HEK293 (cell line): ENCODE results near the gene LPP.
A peak's percentile ranks its signal among the peaks of the same experiment; 100 is the strongest.

ENCODE experiments used
- CTCF ChIA-PET: fragments of 350-600 bp; formaldehyde crosslinking; extraction: SDS; loops from one replicate; lab custom pipeline; 2021; ENCODE audit warnings: antibody characterized with exemption; lab: Yijun Ruan, JAX
- POLR2A ChIA-PET: fragments of 300-600 bp; formaldehyde crosslinking; extraction: SDS; loops from one replicate; lab custom pipeline; 2020; ENCODE audit warnings: antibody characterized with exemption, inconsistent platforms; lab: Yijun Ruan, JAX
- H3K27ac ChIP-seq: fragments of 200-500 bp; sonication (Bioruptor generic); 2 replicates; pipeline ENCODE4 v1.5.1; 2014; ENCODE audit warnings: low read depth, low read length, control low read depth, inconsistent platforms; ENCODE audit errors: extremely low read depth
- H3K36me3 ChIP-seq, 2 experiments: fragments of 200-500 bp in 1 of 2; sonication (Bioruptor generic) in 1 of 2; 1 replicate in 1 of 2; 2 replicates in 1 of 2; pipeline ENCODE4 v1.5.1; 2014 to 2017; ENCODE audit warnings: inconsistent platforms in 2 of 2, low read length in 2 of 2; ENCODE audit not compliant: control insufficient read depth in 2 of 2, insufficient read depth in 1 of 2
- H3K4me1 ChIP-seq: fragments of 200-500 bp; sonication (Bioruptor generic); 2 replicates; pipeline ENCODE4 v1.5.1; 2014; ENCODE audit warnings: mild to moderate bottlenecking, low read length, inconsistent platforms; ENCODE audit not compliant: control insufficient read depth, insufficient read depth
- H3K4me3 ChIP-seq: 2 replicates; pipeline ENCODE4 v1.5.1; 2011; ENCODE audit warnings: low read depth, mild to moderate bottlenecking, control low read depth, low read length, moderate library complexity
- H3K9me3 ChIP-seq: fragments of 200-500 bp; sonication (Bioruptor generic); 2 replicates; pipeline ENCODE4 v1.5.1; 2014; ENCODE audit warnings: low read depth, low read length, inconsistent platforms; ENCODE audit not compliant: control insufficient read depth, insufficient read depth
- GLI2 ChIP-seq: fragments of 450-650 bp; formaldehyde crosslinking; IDR thresholded peaks from 2 replicates; pipeline ENCODE4; 2017; ENCODE audit warnings: missing biosample characterization, missing genetic modification characterization, low read depth, borderline replicate concordance
- KLF8 ChIP-seq: fragments of 450-650 bp; formaldehyde crosslinking; IDR thresholded peaks from 2 replicates; pipeline ENCODE4 v1.5.1; 2016; ENCODE audit warnings: missing biosample characterization, missing genetic modification characterization
- ZFP3 ChIP-seq: fragments of 450-650 bp; formaldehyde crosslinking; IDR thresholded peaks from 2 replicates; pipeline ENCODE4 v1.5.1; 2016; ENCODE audit warnings: low read depth, missing biosample characterization, missing genetic modification characterization
- ZNF155 ChIP-seq: fragments of 450-650 bp; formaldehyde crosslinking; IDR thresholded peaks from 2 replicates; pipeline ENCODE4 v1.5.1; 2016; ENCODE audit warnings: missing biosample characterization, missing genetic modification characterization
- ZNF202 ChIP-seq: fragments of 450-650 bp; formaldehyde crosslinking; IDR thresholded peaks from 2 replicates; pipeline ENCODE4 v1.5.1; 2016; ENCODE audit warnings: missing biosample characterization, missing genetic modification characterization, borderline replicate concordance
- ZNF221 ChIP-seq: fragments of 450-650 bp; formaldehyde crosslinking; IDR thresholded peaks from 2 replicates; pipeline ENCODE4 v1.5.1; 2017; ENCODE audit warnings: missing biosample characterization, missing genetic modification characterization, borderline replicate concordance
- ZNF23 ChIP-seq: fragments of 450-650 bp; formaldehyde crosslinking; IDR thresholded peaks from 2 replicates; pipeline ENCODE4 v1.5.1; 2016; ENCODE audit warnings: missing biosample characterization, missing genetic modification characterization, borderline replicate concordance
- ZNF266 ChIP-seq: fragments of 450-650 bp; formaldehyde crosslinking; IDR thresholded peaks from 2 replicates; pipeline ENCODE4 v1.5.1; 2016; ENCODE audit warnings: missing biosample characterization, missing genetic modification characterization, low read depth
- ZNF354C ChIP-seq: fragments of 450-650 bp; formaldehyde crosslinking; IDR thresholded peaks from 2 replicates; pipeline ENCODE4 v1.5.1; 2016; ENCODE audit warnings: missing biosample characterization, missing genetic modification characterization, low read depth, borderline replicate concordance
- ZNF366 ChIP-seq: fragments of 450-650 bp; formaldehyde crosslinking; conservative IDR thresholded peaks from 2 replicates; pipeline ENCODE4 v1.5.1; 2016; ENCODE audit warnings: missing biosample characterization, missing genetic modification characterization
- ZNF501 ChIP-seq: fragments of 450-650 bp; formaldehyde crosslinking; IDR thresholded peaks from 2 replicates; pipeline ENCODE4 v1.5.1; 2016; ENCODE audit warnings: missing biosample characterization, missing genetic modification characterization
- ZNF621 ChIP-seq: fragments of 450-650 bp; formaldehyde crosslinking; IDR thresholded peaks from 2 replicates; pipeline ENCODE4 v1.5.1; 2017; ENCODE audit warnings: missing biosample characterization, missing genetic modification characterization
- ZNF623 ChIP-seq: fragments of 450-650 bp; formaldehyde crosslinking; IDR thresholded peaks from 2 replicates; pipeline ENCODE4 v1.5.1; 2016; ENCODE audit warnings: missing biosample characterization, missing genetic modification characterization
- TF ChIP-seq, protein P1 (sequence below): fragments of 450-650 bp; formaldehyde crosslinking; conservative IDR thresholded peaks from 2 replicates; pipeline ENCODE4 v1.5.1; 2016; ENCODE audit warnings: low read depth, missing biosample characterization, missing genetic modification characterization

The LPP gene

DNA sequence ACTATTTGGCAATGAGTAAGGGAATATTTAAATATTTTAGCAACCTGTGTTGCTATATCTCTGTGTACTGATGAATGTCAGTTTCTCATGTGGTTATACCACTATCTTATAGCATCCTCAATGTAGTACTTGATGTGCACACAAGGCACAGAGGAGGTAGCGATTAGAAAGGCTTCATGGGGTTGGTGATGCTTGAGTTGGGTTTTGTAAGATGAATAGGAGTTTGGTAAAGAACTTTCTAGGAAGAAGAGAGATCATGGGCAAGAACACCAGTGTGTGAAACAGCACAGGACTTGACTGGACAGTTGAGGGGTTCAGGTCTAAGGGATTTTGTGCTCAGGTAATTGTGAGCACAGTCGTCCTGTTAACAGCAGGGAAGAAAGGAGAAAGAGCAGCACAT is 38.1 kb downstream of the LPP start:
- peak; percentile 88 for TF ChIP-seq ZFP3 (tag by site-specific recombination)
- TF ChIP-seq, protein P1, sequence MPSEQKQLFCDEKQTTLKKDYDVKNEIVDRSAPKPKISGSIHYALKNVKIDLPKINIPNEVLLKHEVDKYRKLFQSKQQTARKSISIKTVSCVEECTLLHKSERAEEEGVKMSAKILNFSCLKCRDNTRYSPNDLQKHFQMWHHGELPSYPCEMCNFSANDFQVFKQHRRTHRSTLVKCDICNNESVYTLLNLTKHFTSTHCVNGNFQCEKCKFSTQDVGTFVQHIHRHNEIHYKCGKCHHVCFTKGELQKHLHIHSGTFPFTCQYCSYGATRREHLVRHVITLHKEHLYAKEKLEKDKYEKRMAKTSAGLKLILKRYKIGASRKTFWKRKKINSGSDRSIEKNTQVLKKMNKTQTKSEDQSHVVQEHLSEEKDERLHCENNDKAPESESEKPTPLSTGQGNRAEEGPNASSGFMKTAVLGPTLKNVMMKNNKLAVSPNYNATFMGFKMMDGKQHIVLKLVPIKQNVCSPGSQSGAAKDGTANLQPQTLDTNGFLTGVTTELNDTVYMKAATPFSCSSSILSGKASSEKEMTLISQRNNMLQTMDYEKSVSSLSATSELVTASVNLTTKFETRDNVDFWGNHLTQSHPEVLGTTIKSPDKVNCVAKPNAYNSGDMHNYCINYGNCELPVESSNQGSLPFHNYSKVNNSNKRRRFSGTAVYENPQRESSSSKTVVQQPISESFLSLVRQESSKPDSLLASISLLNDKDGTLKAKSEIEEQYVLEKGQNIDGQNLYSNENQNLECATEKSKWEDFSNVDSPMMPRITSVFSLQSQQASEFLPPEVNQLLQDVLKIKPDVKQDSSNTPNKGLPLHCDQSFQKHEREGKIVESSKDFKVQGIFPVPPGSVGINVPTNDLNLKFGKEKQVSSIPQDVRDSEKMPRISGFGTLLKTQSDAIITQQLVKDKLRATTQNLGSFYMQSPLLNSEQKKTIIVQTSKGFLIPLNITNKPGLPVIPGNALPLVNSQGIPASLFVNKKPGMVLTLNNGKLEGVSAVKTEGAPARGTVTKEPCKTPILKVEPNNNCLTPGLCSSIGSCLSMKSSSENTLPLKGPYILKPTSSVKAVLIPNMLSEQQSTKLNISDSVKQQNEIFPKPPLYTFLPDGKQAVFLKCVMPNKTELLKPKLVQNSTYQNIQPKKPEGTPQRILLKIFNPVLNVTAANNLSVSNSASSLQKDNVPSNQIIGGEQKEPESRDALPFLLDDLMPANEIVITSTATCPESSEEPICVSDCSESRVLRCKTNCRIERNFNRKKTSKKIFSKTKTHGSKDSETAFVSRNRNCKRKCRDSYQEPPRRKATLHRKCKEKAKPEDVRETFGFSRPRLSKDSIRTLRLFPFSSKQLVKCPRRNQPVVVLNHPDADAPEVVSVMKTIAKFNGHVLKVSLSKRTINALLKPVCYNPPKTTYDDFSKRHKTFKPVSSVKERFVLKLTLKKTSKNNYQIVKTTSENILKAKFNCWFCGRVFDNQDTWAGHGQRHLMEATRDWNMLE (tag by site-specific recombination) = no peak

DNA sequence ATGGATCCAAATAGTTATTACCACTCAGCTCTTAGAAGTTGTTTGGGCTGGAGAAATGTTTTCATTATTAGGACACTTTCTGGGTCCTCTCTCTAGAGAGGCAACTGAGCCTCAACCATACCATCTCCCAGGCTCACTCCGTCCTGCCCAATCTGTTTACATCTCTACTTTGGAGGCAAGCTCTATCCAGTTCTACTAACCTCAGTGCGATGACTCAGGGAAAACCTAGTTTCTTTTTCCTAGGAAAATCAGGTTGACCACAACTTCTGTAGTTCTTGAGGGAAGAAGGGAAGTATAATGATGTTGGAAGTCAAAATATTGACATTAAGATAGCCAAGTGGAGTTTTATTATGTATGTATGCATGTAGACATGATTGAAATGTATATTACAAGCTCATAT is 40.4 kb downstream of the LPP start:
- ChIA-PET CTCF (interaction anchor here (0.6 kb wide), 1 partner anchor 143 kb away, joined by 4 read pairs; no protein-coding TSS in a partner anchor), POLR2A (interaction anchor here (0.6 kb wide), 1 partner anchor 41 kb away, joined by 7 read pairs; no protein-coding TSS in a partner anchor)
- peaks cover 0 to 11% of the 10 kb centered on the region in 2 experiments; a peak in 1 of 3 replicates for H3K36me3 ChIP-seq
- no peaks in the 10 kb centered on the region for H3K9me3 ChIP-seq
- peaks cover 9% of the 10 kb centered on the region for H3K4me1 ChIP-seq
- TF ChIP-seq KLF8 (tag by site-specific recombination) (no peak), ZFP3 (tag by site-specific recombination) (no peak), ZNF501 (tag by site-specific recombination) (no peak), ZNF621 (tag by site-specific recombination) (no peak), ZNF155 (tag by site-specific recombination) (no peak), ZNF23 (tag by site-specific recombination) (no peak), ZNF354C (tag by site-specific recombination) (no peak), ZNF623 (tag by site-specific recombination) (no peak)
- H3K4me3 ChIP-seq = no peak overlapping the region
- H3K27ac ChIP-seq = no peak overlapping the region

More for the DNA sequence above, 38.1 kb downstream of the LPP start:
- no peak overlapping the region for H3K4me3 ChIP-seq
- no peak overlapping the region for H3K27ac ChIP-seq
- CTCF ChIA-PET = interaction anchor here (0.6 kb wide), 1 partner anchor 290 kb away, joined by 3 read pairs; no protein-coding TSS in a partner anchor
- no peaks in the 10 kb centered on the region for H3K9me3 ChIP-seq
- H3K36me3 ChIP-seq = peaks cover 0 to 11% of the 10 kb centered on the region in 2 experiments; a peak in 1 of 3 replicates
- POLR2A ChIA-PET = no interaction called here
- H3K4me1 ChIP-seq = peaks cover 7% of the 10 kb centered on the region

DNA sequence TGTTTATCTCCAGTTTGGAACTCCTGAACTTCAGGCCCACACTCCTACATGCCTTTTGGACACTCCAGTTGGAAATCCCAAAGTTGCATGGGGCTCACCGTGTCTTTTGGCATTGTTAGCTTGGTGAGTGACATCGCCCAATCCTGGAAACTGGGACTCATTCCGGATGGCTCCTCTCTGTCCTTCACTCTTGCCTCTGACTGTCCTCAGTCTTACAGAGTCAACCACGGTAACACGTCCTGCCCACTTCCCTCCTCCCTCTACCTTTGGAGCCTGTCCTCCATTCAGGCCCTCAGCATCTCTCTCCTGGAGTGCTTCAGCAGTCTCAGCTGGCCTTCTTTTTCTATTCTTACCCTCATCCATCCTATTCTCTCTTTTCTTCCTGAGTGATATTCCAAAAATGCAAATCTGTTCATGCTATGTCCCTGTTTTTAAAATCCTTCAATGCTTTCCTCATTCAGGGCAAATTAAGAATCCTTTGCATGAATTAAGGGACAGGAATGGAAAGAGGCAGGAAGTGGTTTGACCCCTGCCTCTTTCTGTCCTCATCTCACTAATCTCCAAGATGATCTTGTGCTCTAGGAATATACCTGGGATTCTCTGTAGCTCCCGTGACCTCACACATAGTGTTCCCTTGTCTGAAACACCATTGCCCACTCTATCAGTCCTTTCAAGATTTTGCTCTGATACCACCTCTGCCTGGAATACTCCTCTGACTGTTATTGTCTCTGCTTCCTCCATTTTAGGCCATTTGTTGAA is 42.5 kb downstream of the LPP start:
- POLR2A ChIA-PET = interaction anchor here (1.6 kb wide), 1 partner anchor 12 kb away, joined by 3 read pairs; no protein-coding TSS in a partner anchor

More for the DNA sequence above, 42.5 kb downstream of the LPP start:
- Histone ChIP-seq H3K27ac (no peak overlapping the region), H3K9me3 (no peaks in the 10 kb centered on the region), H3K4me1 (peaks cover 9% of the 10 kb centered on the region)
- TF ChIP-seq ZNF221 (tag by site-specific recombination) (no peak), ZNF266 (tag by site-specific recombination) (no peak), ZNF23 (tag by site-specific recombination) (no peak), ZNF366 (tag by site-specific recombination) (0 out of 2 replicates have a peak, but pooled peaks have one; percentile 24), ZNF202 (tag by site-specific recombination) (no peak), GLI2 (tag by site-specific recombination) (no peak)
- TF ChIP-seq, all 188 proteins: peak for 1
- CTCF ChIA-PET = interaction anchor here (0.8 kb wide), 1 partner anchor 456 kb away, joined by 3 read pairs; no protein-coding TSS in a partner anchor
- no peak overlapping the region for H3K4me3 ChIP-seq
- peaks cover 0 to 9% of the 10 kb centered on the region in 2 experiments; a peak in 1 of 3 replicates for H3K36me3 ChIP-seq
